Subcutaneous adipose tissue (tissue), 4 donors: Measurements from ENCODE around the gene CENPU. TPM values are rescaled to one million over a fixed set of nuclear protein-coding genes. Genes with fewer than 3 reads are reported as not detected.

Experiments used
- total RNA-seq, 4 donors: library from RNA; depleted of rRNA; stranded (reverse); fragments of >200 nt; gene quantifications; one replicate each; pipeline ENCODE4 v1.1.0, GENCODE V29; 2016
- TF ChIP-seq, protein P1 (sequence below): fragments of 450-650 bp; IDR thresholded peaks from one replicate; pipeline ENCODE4 v1.5.1; 2016; ENCODE audit warnings: low read depth, mild to moderate bottlenecking, control low read depth, antibody characterized with exemption, moderate library complexity

Gene CENPU
- total RNA-seq, 4 donors from 2014 or later, result 1.8 to 9.2 (median 3.3) TPM

DNA sequence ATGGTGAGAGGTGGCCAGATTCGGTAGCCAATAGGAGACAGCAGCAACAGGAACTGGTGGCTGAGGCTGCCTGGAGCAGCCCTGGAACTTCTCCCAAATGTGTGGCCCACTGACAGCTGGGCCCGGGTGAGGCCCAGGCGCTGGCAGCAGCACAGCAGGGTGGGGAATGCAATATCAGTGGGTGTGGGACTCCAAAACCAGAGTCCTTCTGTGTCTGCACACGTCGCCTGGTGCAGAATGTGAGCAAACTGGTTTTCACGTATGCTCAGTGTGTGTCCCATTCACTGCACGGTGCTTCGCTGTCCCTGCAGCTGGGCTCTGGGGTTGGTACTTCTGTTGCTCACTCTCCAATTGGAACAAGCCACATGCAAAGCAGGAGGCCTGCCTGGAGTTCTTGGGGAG lies 14.4 kb upstream of the CENPU start:
- TF ChIP-seq, protein P1, sequence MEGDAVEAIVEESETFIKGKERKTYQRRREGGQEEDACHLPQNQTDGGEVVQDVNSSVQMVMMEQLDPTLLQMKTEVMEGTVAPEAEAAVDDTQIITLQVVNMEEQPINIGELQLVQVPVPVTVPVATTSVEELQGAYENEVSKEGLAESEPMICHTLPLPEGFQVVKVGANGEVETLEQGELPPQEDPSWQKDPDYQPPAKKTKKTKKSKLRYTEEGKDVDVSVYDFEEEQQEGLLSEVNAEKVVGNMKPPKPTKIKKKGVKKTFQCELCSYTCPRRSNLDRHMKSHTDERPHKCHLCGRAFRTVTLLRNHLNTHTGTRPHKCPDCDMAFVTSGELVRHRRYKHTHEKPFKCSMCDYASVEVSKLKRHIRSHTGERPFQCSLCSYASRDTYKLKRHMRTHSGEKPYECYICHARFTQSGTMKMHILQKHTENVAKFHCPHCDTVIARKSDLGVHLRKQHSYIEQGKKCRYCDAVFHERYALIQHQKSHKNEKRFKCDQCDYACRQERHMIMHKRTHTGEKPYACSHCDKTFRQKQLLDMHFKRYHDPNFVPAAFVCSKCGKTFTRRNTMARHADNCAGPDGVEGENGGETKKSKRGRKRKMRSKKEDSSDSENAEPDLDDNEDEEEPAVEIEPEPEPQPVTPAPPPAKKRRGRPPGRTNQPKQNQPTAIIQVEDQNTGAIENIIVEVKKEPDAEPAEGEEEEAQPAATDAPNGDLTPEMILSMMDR, result no peak

DNA sequence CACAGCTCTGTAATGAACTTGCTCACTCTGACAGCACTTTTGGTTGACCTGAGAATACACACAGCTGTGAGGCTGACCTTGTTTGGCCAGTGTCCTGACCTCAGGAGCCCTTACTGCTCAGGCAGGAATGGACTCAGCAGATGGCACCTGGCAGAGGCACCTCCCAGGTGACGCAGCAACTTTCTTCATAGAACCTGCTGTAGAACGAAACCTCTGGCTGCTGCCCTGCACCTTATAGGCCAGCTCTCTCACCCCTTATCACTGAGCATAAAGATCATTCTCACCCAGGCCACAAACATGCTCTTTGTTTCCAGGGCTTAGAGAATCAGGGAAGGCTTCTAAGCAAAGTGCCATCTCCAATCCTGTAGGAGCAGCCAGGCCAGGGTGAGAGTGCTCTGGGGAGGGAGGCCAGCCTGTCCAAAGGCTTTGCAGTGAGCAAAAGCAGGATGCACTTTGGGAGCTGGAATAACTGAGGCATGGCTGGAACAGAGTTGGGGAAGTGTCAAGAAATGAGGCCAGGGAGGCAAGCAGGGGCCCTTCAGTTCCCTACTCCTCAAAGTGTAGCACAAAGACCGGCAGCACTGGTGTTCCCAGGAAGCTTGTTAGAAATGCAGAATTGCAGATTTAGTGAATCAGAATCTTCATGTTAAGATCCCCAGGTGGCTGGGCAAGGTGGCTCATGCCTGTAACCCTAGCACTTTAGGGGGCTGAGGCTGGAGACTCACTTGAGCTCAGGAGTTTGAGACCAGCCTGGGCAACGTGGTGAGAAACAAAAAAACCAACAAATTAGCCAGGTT lies 13.3 kb upstream of the CENPU start:
- TF ChIP-seq, protein P1, result no peak

DNA sequence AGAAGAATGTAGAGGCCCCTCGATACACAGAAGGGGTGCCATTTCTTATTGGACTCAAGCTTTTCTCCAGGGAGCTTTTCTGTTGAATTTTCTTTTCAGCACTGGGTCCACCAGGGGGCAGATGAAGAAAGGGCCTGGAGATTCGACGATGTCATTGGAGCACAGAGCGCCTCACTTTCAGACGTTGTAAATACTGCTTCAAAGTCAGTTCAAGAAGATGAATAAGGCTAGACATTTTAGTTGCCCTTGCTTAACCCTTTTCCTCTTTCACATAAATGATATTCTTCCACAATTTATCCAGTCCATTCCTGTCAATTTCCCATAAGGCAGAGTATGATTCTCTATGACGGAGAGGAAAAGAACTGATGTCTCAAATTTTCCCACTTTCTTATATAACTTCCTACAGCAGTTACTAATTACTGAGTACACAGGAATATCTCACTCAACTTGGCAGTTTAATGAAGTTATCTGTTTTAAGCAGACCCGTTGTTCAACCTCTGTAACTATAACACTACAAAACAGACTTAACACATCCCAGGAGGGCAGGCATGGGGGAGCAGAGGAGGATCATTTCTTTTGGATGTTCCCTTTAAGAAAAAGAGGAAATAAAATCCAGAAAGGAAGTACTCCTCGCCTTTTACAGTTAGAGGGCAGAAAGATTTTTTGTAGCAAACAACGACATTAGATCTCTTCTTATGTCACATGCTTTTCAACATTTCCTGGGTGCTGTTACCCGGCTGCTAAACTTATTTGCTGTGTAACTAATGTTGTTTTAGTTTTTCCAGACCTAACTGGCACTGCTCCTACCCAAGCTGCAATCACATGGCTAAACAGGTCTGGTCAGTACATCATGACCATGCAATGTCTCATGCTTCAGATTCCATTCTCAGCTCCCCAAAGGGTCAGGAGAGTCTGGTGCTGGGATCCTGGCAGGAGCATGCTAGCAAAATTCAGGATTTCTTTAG lies 12.2 kb upstream of the CENPU start:
- TF ChIP-seq, protein P1, result no peak

DNA sequence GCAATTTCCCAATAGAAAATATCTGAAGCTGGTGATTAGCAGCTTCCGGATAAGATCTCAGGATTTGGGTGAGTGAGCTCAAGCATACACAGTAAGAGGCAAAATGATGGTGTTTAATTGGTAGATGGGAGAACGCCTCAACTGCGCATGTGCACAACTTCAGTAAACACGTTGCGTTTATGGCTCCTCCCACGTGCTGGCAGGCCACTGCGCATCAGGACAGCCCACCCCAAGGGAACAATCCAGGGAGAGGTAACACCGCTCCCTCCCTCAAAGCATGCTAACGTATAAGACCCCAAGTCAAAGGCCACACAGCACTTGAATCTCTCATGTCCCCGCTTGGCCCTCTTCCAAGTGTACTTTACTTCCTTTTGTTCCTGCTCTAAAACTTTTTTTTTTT lies 10.3 kb upstream of the CENPU start:
- TF ChIP-seq, protein P1, result no peak

DNA sequence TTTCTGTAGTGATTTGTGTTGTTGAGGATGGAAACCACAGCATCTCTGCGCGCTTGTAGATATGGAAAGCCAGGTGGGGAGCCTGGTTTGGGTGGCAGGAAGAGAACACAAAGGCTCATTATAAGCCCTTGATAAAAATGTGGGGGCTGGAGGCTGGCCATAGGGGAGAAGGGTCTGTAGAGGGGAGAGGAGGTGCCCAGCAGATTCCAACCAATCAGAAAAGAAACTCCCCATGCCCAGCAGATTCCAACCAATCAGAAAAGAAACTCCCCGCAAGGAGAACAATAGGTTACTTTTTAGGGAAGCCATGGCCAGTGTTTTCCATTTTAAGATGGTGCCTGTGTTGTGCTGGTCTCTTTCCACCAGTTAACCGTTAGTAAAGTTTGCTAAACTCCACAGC lies 9.8 kb upstream of the CENPU start:
- TF ChIP-seq, protein P1, result no peak

DNA sequence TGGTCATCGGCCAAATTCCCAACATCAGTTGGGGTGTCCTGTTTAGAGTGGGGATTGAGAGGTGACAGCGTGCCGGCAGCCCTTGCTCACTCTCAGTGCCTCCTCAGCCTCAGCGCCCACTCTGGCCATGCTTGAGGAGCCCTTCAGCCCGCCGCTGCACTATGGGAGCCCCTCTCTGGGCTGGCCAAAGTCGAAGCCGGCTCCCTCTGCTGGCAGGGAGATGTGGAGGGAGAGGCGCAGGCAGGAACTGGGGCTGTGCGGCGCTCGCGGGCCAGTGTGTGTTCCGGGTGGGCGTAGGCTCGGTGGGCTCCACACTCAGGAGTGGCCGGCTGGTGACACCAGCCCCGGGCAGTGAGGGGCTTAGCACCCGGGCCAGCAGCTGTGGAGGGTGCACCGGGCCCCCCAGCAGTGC lies 7.1 kb upstream of the CENPU start:
- TF ChIP-seq, protein P1, result no peak

DNA sequence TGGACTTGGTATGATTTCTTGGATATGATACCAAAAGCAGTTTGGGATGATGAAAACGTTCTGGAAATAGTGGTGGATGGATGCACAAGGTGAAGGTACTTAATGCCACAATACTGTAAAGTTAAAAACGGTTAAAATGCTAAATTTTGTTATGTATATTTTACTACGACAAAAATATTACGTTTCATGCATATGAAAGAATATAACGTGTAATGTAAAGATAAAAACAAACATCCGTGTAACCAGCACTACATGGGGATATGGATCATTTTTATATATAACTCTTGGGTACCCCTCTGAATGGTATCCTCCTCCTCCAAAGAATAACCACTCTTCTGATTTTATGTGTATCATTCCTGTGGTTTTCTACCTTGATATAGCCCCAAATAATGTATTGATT lies 862 bp upstream of the CENPU start:
- TF ChIP-seq, protein P1, result no peak
